Mesendoderm (in vitro differentiated cells): ENCODE measurements around the gene ZSWIM7.
"Not testable (repeated sequence)": the region's sequence is repeated elsewhere in the genome, so short reads cannot be mapped to it uniquely, and the experiment has no call there.

Experiments used
- DNase-seq: peaks from one replicate; pipeline ENCODE4 v3.0.0; 2013
- H2AK5ac ChIP-seq: 2 replicates; pipeline ENCODE4 v1.6.1; 2013; ENCODE audit warnings: low read length, inconsistent platforms
- H2BK120ac ChIP-seq: 2 replicates; pipeline ENCODE4 v1.6.1; 2013; ENCODE audit warnings: low read depth, mild to moderate bottlenecking, low read length, moderate library complexity, mixed read lengths
- H2BK15ac ChIP-seq: replicated peaks from 2 replicates; pipeline ENCODE4 v1.6.1; 2013; ENCODE audit warnings: low read depth, mild to moderate bottlenecking, moderate library complexity
- H2BK5ac ChIP-seq: 2 replicates; pipeline ENCODE4 v1.6.1; 2013; ENCODE audit warnings: low read length, inconsistent platforms
- H3K18ac ChIP-seq: 2 replicates; pipeline ENCODE4 v1.6.1; 2013; ENCODE audit warnings: mild to moderate bottlenecking, low read length, mixed read lengths
- H3K23ac ChIP-seq: one replicate; pipeline ENCODE4 v1.6.1; 2013; ENCODE audit warnings: low read length
- H3K27ac ChIP-seq: 2 replicates; pipeline ENCODE4 v1.5.1; 2013; ENCODE audit warnings: low read depth, mild to moderate bottlenecking, inconsistent platforms, low read length, moderate library complexity
- H3K27me3 ChIP-seq: 2 replicates; pipeline ENCODE4 v1.6.1; 2013; ENCODE audit warnings: low read length, control low read depth, mild to moderate bottlenecking, inconsistent platforms; ENCODE audit not compliant: insufficient read depth, poor library complexity
- H3K36me3 ChIP-seq: 2 replicates; pipeline ENCODE4 v1.6.1; 2013; ENCODE audit warnings: low read length, inconsistent platforms; ENCODE audit not compliant: control insufficient read depth, insufficient read depth
- H3K4ac ChIP-seq: one replicate; pipeline ENCODE4 v1.6.1; 2013; ENCODE audit warnings: low read depth, mild to moderate bottlenecking, low read length, moderate library complexity
- H3K4me1 ChIP-seq: 2 replicates; pipeline ENCODE4 v1.6.1; 2013; ENCODE audit warnings: low read depth, low read length, inconsistent platforms; ENCODE audit not compliant: control insufficient read depth
- H3K4me2 ChIP-seq: 2 replicates; pipeline ENCODE4 v1.6.1; 2013; ENCODE audit warnings: low read length
- H3K4me3 ChIP-seq: 2 replicates; pipeline ENCODE4 v1.5.1; 2013; ENCODE audit warnings: mild to moderate bottlenecking, low read length
- H3K56ac ChIP-seq: one replicate; pipeline ENCODE4 v1.6.1; 2013; ENCODE audit warnings: low read length
- H3K79me1 ChIP-seq: 2 replicates; pipeline ENCODE4 v1.6.1; 2013; ENCODE audit warnings: low read length, inconsistent platforms
- H3K79me2 ChIP-seq: 2 replicates; pipeline ENCODE4 v1.6.1; 2013; ENCODE audit warnings: mild to moderate bottlenecking, low read length; ENCODE audit not compliant: control insufficient read depth, insufficient read depth
- H3K9ac ChIP-seq: 2 replicates; pipeline ENCODE4 v1.6.1; 2013; ENCODE audit warnings: low read length, inconsistent platforms
- H4K5ac ChIP-seq: one replicate; pipeline ENCODE4 v1.6.1; 2013; ENCODE audit warnings: low read length
- H4K8ac ChIP-seq: one replicate; pipeline ENCODE4 v1.6.1; 2013; ENCODE audit warnings: low read depth, mild to moderate bottlenecking, control low read depth, low read length, moderate library complexity
- WGBS: extraction: QIAGEN DNeasy Blood & Tissue Kit; methylation state at CpG from one replicate; pipeline ENCODE4 v1.1.7; 2013; ENCODE audit warnings: low lambda C conversion rate, missing lambda C conversion rate; ENCODE audit not compliant: insufficient coverage; ENCODE audit errors: extremely low coverage; 5-methylcytosine and 5-hydroxymethylcytosine counted together

The ZSWIM7 gene

DNA sequence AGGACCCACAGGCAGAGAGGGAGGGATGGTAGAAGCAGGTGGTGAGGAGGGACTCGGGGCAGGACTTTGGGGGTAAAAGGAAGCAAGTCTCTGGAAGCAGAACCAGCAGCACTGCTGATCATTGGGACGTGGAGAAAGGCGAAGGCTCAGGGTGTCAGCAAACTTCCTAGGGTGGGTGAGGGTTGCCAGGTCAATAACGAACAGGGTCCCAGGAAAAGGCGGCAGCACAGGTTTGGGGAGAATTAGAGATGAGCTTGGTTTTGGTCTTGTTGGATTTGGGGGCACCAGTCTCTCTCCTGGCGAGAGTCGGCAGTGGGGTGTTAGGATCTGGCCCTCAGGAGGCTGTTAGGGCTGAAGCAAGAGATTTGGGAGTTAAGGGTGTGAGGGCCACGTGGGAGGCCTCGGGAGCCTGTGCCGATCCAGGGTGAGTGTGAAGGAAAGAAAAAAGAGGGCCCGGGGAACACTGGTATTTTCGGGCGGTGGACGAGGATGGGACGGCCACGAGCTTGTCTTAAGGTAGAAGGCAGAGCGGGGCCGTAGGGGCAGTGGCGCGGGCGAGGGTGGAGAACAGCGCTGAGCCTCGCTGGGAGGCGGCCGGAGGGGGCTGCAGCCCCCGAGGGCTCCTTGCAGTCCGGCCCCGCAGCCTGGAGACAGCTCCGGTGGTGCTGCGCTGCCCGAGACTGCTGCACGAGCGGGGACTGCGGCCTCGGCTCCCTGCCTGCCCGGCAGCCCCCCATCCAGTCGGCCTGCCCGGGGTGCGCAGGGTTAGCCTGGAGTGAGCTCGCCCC, 55.3 kb downstream of the ZSWIM7 start:
- H3K56ac ChIP-seq = peak overlapping the region; percentile 87
- H3K4me2 ChIP-seq = peak overlapping the region; percentile 93
- no peak overlapping the region for H2BK5ac ChIP-seq
- H3K18ac ChIP-seq = peak overlapping the region; percentile 71
- H2BK120ac ChIP-seq = no peak overlapping the region
- no peak overlapping the region for H2BK15ac ChIP-seq
- no peak overlapping the region for H4K8ac ChIP-seq
- peak overlapping the region; percentile 57 for H3K9ac ChIP-seq
- H3K23ac ChIP-seq = peak overlapping the region; percentile 35
- H3K27ac ChIP-seq = no peak overlapping the region
- peak; percentile 46 for DNase-seq
- H3K36me3 ChIP-seq = no peaks in the 10 kb centered on the region
- H2AK5ac ChIP-seq = no peak overlapping the region
- no peak overlapping the region for H3K4ac ChIP-seq
- no CpG with 5 or more reads among the region's 40 CpGs for WGBS
- H3K79me2 ChIP-seq = no peaks in the 10 kb centered on the region
- H4K5ac ChIP-seq = no peak overlapping the region
- H3K79me1 ChIP-seq = no peaks in the 10 kb centered on the region
- H3K4me1 ChIP-seq = no peaks in the 10 kb centered on the region
- peaks cover 5% of the 10 kb centered on the region for H3K27me3 ChIP-seq
- peak overlapping the region; percentile 37 for H3K4me3 ChIP-seq

DNA sequence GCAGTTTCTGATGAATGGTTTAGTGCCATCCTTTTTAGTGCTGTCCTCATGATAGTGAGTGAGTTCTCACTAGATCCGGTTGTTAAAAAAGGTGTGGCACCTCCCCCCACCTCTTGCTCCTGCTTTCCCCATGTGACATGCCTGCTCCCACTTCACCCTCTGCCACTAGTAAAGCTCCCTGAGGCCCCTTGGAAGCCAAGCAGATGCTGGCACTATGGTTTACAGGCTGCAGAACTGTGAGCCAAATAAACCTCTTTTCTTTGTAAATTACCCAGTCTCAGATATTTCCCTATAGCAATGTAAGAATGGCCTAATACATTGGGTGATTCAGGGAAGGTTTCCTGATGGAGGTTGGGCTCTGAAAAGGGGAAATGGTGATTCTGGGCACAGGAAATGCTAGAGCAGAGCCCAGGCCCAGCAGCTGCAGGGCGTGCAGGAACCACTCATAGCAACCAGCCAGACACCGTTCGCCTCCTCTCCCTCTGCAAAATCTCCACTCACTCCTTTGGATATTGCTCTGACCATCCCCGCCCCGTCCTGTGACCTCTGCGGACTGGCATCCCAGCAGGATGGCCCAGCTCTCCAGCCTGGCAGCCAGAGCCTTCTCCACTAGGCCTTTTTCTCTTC, 57.2 kb downstream of the ZSWIM7 start:
- H4K5ac ChIP-seq = no peak overlapping the region
- WGBS = no CpG with 5 or more reads among the region's 7 CpGs
- H3K4me2 ChIP-seq = no peak overlapping the region
- H3K56ac ChIP-seq = no peak overlapping the region
- H3K4me3 ChIP-seq = no peak overlapping the region
- H2BK5ac ChIP-seq = no peak overlapping the region
- no peak overlapping the region for H3K9ac ChIP-seq
- H4K8ac ChIP-seq = no peak overlapping the region
- no peaks in the 10 kb centered on the region for H3K79me2 ChIP-seq
- no peak overlapping the region for H2BK120ac ChIP-seq
- no peaks in the 10 kb centered on the region for H3K36me3 ChIP-seq
- H3K79me1 ChIP-seq = no peaks in the 10 kb centered on the region
- no peak overlapping the region for H3K4ac ChIP-seq
- H3K27me3 ChIP-seq = peaks cover 5% of the 10 kb centered on the region
- H2BK15ac ChIP-seq = no peak overlapping the region
- H3K27ac ChIP-seq = no peak overlapping the region
- DNase-seq = no peak
- no peak overlapping the region for H2AK5ac ChIP-seq
- no peaks in the 10 kb centered on the region for H3K4me1 ChIP-seq
- no peak overlapping the region for H3K18ac ChIP-seq
- no peak overlapping the region for H3K23ac ChIP-seq

DNA sequence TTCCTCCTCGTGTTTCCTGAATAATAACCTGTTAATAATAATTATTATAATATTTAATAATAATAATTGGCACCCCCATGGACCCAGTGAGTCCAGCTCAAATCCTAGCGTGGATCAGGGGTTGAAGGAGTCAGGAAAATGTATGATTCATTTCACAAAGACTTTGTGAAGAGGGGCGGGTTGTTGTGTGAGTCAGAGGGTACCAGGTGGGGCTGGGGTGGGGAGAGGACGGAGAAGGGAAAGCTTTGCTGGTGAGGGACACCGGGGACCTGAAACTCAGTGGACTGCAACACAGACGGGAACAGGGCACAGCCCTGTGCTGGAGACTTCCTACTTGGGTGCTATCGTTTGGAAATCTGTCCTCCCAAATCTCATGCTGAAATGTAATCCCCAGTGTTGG, 57.7 kb downstream of the ZSWIM7 start:
- no peaks in the 10 kb centered on the region for H3K36me3 ChIP-seq
- no peak overlapping the region for H2BK15ac ChIP-seq
- DNase-seq = no peak
- no peak overlapping the region for H3K9ac ChIP-seq
- WGBS = no CpG with 5 or more reads among the region's 7 CpGs
- no peaks in the 10 kb centered on the region for H3K79me1 ChIP-seq
- H2BK5ac ChIP-seq = no peak overlapping the region
- H4K8ac ChIP-seq = no peak overlapping the region
- H3K79me2 ChIP-seq = no peaks in the 10 kb centered on the region
- H2BK120ac ChIP-seq = no peak overlapping the region
- no peak overlapping the region for H3K56ac ChIP-seq
- H2AK5ac ChIP-seq = no peak overlapping the region
- no peaks in the 10 kb centered on the region for H3K4me1 ChIP-seq
- no peak overlapping the region for H3K4me2 ChIP-seq
- H3K4ac ChIP-seq = no peak overlapping the region
- H3K27ac ChIP-seq = no peak overlapping the region
- peaks cover 5% of the 10 kb centered on the region for H3K27me3 ChIP-seq
- no peak overlapping the region for H3K4me3 ChIP-seq
- H3K23ac ChIP-seq = no peak overlapping the region
- H4K5ac ChIP-seq = no peak overlapping the region
- H3K18ac ChIP-seq = no peak overlapping the region

DNA sequence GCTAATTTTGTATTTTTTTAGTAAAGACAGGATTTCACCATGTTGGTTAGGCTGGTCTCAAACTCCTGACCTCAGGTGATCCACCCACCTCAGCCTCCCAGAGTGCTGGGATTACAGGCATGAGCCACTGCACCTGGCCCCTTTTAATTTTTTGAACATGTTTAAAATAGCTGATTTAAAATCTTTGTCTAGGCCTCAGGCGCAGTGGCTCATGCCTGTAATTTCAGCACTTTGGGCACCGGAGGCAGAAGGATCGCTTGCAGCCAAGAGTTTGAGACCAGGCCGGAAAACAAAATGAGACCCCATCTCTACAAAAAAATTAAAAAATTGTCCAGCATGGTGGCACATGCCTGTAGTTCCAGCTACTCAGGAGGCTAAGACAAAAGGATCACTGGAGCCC, 63.0 kb downstream of the ZSWIM7 start:
- H2AK5ac ChIP-seq, H2BK15ac ChIP-seq, H3K4me1 ChIP-seq, H3K23ac ChIP-seq, H3K9ac ChIP-seq, H3K36me3 ChIP-seq, H4K5ac ChIP-seq, H3K4ac ChIP-seq, H3K4me3 ChIP-seq, H2BK120ac ChIP-seq, H3K27me3 ChIP-seq, H2BK5ac ChIP-seq, H3K18ac ChIP-seq, H3K56ac ChIP-seq, H3K79me2 ChIP-seq, H3K79me1 ChIP-seq, DNase-seq, H3K27ac ChIP-seq, H4K8ac ChIP-seq, H3K4me2 ChIP-seq: not testable (repeated sequence)
- no CpG with 5 or more reads among the region's 4 CpGs for WGBS

DNA sequence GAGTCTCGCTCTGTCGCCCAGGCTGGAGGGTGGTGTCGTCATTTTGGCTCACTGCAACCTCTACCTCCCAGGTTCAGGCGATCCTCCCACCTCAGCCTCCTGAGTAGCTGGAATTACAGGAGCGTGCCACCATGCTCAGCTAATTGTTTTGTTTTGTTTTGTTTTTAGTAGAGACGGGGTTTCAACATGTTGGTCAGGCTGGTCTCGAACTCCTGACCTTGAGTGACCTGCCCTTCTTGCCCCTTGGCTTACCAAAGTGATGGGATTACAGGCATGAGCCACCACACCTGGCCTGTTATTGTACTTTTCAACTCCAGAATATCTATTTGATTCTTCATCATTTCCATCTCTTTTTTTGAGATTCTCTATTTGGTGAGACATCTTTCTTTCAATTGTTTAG, 63.6 kb downstream of the ZSWIM7 start:
- Histone ChIP-seq H3K27me3 (no peaks in the 10 kb centered on the region), H3K79me2 (no peaks in the 10 kb centered on the region), H3K18ac (no peak overlapping the region), H3K4me1 (no peaks in the 10 kb centered on the region), H3K4me2 (no peak overlapping the region), H3K36me3 (no peaks in the 10 kb centered on the region), H4K5ac (no peak overlapping the region), H3K9ac (no peak overlapping the region), H2BK15ac (no peak overlapping the region), H3K23ac (no peak overlapping the region), H2AK5ac (no peak overlapping the region), H3K27ac (no peak overlapping the region), H3K4ac (no peak overlapping the region), H4K8ac (no peak overlapping the region), H3K56ac (no peak overlapping the region), H2BK120ac (no peak overlapping the region), H3K4me3 (no peak overlapping the region), H3K79me1 (no peaks in the 10 kb centered on the region), H2BK5ac (no peak overlapping the region)
- no peak for DNase-seq
- no CpG with 5 or more reads among the region's 7 CpGs for WGBS
